ENCODE results near the gene SIAH3. TPM values are rescaled to one million over a fixed set of nuclear protein-coding genes. Genes with fewer than 3 reads are reported as not detected.
"Not testable (repeated sequence)": the region's sequence is repeated elsewhere in the genome, so short reads cannot be mapped to it uniquely, and the experiment has no call there.

Gene SIAH3
- total RNA-seq, 1 donor from 2014 or later, result 0.02 TPM

- H3K4me3 Mint-ChIP-seq (ENCODE audit: unreplicated experiment), result no peak overlapping the region
- no peak for TF ChIP-seq CTCF (IDR thresholded peaks at IDR 0.05)
- H3K27me3 Mint-ChIP-seq (ENCODE audit: low read depth), result peaks cover 16% of the 10 kb centered on the region
- no peak overlapping the region for H3K27ac Mint-ChIP-seq (ENCODE audit: unreplicated experiment)
- peaks cover 9% of the 10 kb centered on the region for H3K9me3 Mint-ChIP-seq (ENCODE audit: low read depth)
- H3K4me1 Mint-ChIP-seq (ENCODE audit: low read depth), result peaks cover 24% of the 10 kb centered on the region
- no peaks in the 10 kb centered on the region for H3K36me3 Mint-ChIP-seq (ENCODE audit: low read depth)
- no peak for DNase-seq (ENCODE audit: low spot score)
Observed at GRCh38 chr13:45768656-45769479, 82.7 kb downstream of the SIAH3 start.

GRCh38 chr13:45765464-45765863, 86.1 kb downstream of the SIAH3 start:
- no peak overlapping the region for H3K4me3 Mint-ChIP-seq (ENCODE audit: unreplicated experiment)
- peaks cover 3% of the 10 kb centered on the region for H3K36me3 Mint-ChIP-seq (ENCODE audit: low read depth)
- no peak for TF ChIP-seq CTCF (IDR thresholded peaks at IDR 0.05)
- no peaks in the 10 kb centered on the region for H3K9me3 Mint-ChIP-seq (ENCODE audit: low read depth)
- no peak for DNase-seq (ENCODE audit: low spot score)
- H3K27ac Mint-ChIP-seq (ENCODE audit: unreplicated experiment), result no peak overlapping the region
- H3K27me3 Mint-ChIP-seq (ENCODE audit: low read depth), result peaks cover 28% of the 10 kb centered on the region
- H3K4me1 Mint-ChIP-seq (ENCODE audit: low read depth), result peaks cover 9% of the 10 kb centered on the region

- Mint-ChIP-seq H3K36me3 (ENCODE audit: low read depth) (peaks cover 5% of the 10 kb centered on the region), H3K9me3 (ENCODE audit: low read depth) (peaks cover 8% of the 10 kb centered on the region), H3K27me3 (ENCODE audit: low read depth) (peaks cover 28% of the 10 kb centered on the region), H3K4me3 (ENCODE audit: unreplicated experiment) (no peak overlapping the region), H3K27ac (ENCODE audit: unreplicated experiment) (no peak overlapping the region), H3K4me1 (ENCODE audit: low read depth) (peaks cover 3% of the 10 kb centered on the region)
- TF ChIP-seq CTCF (IDR thresholded peaks at IDR 0.05), result no peak
- no peak for DNase-seq (ENCODE audit: low spot score)
Observed at GRCh38 chr13:45763419-45763818, 88.1 kb downstream of the SIAH3 start.

- not testable (repeated sequence) for DNase-seq (ENCODE audit: low spot score); H3K4me1 Mint-ChIP-seq (ENCODE audit: low read depth); H3K4me3 Mint-ChIP-seq (ENCODE audit: unreplicated experiment); H3K36me3 Mint-ChIP-seq (ENCODE audit: low read depth); H3K27me3 Mint-ChIP-seq (ENCODE audit: low read depth); H3K27ac Mint-ChIP-seq (ENCODE audit: unreplicated experiment)
- H3K9me3 Mint-ChIP-seq (ENCODE audit: low read depth), result peaks cover 31% of the 10 kb centered on the region
Observed at GRCh38 chr13:45757589-45757988, 94.0 kb downstream of the SIAH3 start.

GRCh38 chr13:45756498-45756897, 95.1 kb downstream of the SIAH3 start:
- not testable (repeated sequence) for H3K4me1 Mint-ChIP-seq (ENCODE audit: low read depth); H3K4me3 Mint-ChIP-seq (ENCODE audit: unreplicated experiment); H3K36me3 Mint-ChIP-seq (ENCODE audit: low read depth); H3K27ac Mint-ChIP-seq (ENCODE audit: unreplicated experiment); DNase-seq (ENCODE audit: low spot score); H3K27me3 Mint-ChIP-seq (ENCODE audit: low read depth)
- peaks cover 31% of the 10 kb centered on the region for H3K9me3 Mint-ChIP-seq (ENCODE audit: low read depth)

- peaks cover 14% of the 10 kb centered on the region for H3K9me3 Mint-ChIP-seq (ENCODE audit: low read depth)
- no peak overlapping the region for H3K4me3 Mint-ChIP-seq (ENCODE audit: unreplicated experiment)
- H3K4me1 Mint-ChIP-seq (ENCODE audit: low read depth), result no peaks in the 10 kb centered on the region
- H3K27ac Mint-ChIP-seq (ENCODE audit: unreplicated experiment), result no peak overlapping the region
- DNase-seq (ENCODE audit: low spot score), result no peak
- no peaks in the 10 kb centered on the region for H3K36me3 Mint-ChIP-seq (ENCODE audit: low read depth)
- no peak for TF ChIP-seq CTCF (IDR thresholded peaks at IDR 0.05)
- H3K27me3 Mint-ChIP-seq (ENCODE audit: low read depth), result peaks cover 6% of the 10 kb centered on the region
Observed at GRCh38 chr13:45752510-45752909, 99.0 kb downstream of the SIAH3 start.
